GM18951 (cell line): Measurements from ENCODE around the gene DPT.

Experiments used
- POLR2A ChIP-seq: IDR thresholded peaks from 4 replicates; pipeline ENCODE4 v1.6.1; 2011; ENCODE audit warnings: mild to moderate bottlenecking; ENCODE audit not compliant: insufficient read length, insufficient read depth; ENCODE audit errors: extremely low read depth
- in situ Hi-C: fragments of 300-500 bp; cut with MboI; formaldehyde crosslinking; loops from one replicate; pipeline ENCODE4 v1.12.0; 2022; ENCODE audit warnings: low sequenced_read_pairs, mixed read lengths, inconsistent platforms; ENCODE audit not compliant: unreplicated experiment

The DPT gene

GRCh38 chr1:168731244-168731953 lies 2.4 kb upstream of the DPT start:
- no peak for TF ChIP-seq POLR2A
- in situ Hi-C loops: no loop called here

GRCh38 chr1:168729405-168729802 lies 398 bp upstream of the DPT start:
- TF ChIP-seq POLR2A: no peak
- in situ Hi-C loops: no loop called here

- no peak for TF ChIP-seq POLR2A
- in situ Hi-C loops: no loop called here
Observed at GRCh38 chr1:168726719-168727118, 2.3 kb downstream of the DPT start.

- no peak for TF ChIP-seq POLR2A
- in situ Hi-C loops: no loop called here
Observed at GRCh38 chr1:168726281-168726680, 2.7 kb downstream of the DPT start.

GRCh38 chr1:168725831-168726230 lies 3.2 kb downstream of the DPT start:
- in situ Hi-C loops: no loop called here
- no peak for TF ChIP-seq POLR2A

GRCh38 chr1:168725060-168725459 lies 3.9 kb downstream of the DPT start:
- in situ Hi-C loops: no loop called here
- no peak for TF ChIP-seq POLR2A

- in situ Hi-C loops: no loop called here
- TF ChIP-seq POLR2A: no peak
Observed at GRCh38 chr1:168723000-168723399, 6.0 kb downstream of the DPT start.

- in situ Hi-C loops: no loop called here
- no peak for TF ChIP-seq POLR2A
Observed at GRCh38 chr1:168720839-168721238, 8.2 kb downstream of the DPT start.

GRCh38 chr1:168719306-168720111 lies 9.5 kb downstream of the DPT start:
- TF ChIP-seq POLR2A: no peak

GRCh38 chr1:168717906-168718891 lies 10.8 kb downstream of the DPT start:
- TF ChIP-seq POLR2A: no peak
- in situ Hi-C loops: no loop called here

More at GRCh38 chr1:168719306-168720111, 9.5 kb downstream of the DPT start:
- in situ Hi-C loops: no loop called here

- TF ChIP-seq POLR2A: no peak
- in situ Hi-C loops: no loop called here
Observed at GRCh38 chr1:168714012-168714411, 15.0 kb downstream of the DPT start.

- in situ Hi-C loops: no loop called here
- TF ChIP-seq POLR2A: no peak
Observed at GRCh38 chr1:168709405-168710363, 19.3 kb downstream of the DPT start.
